ENCODE data around the gene NEB. TPM values are rescaled to one million over a fixed set of nuclear protein-coding genes. Genes with fewer than 3 reads are reported as not detected.
"Not testable (repeated sequence)": the region's sequence is repeated elsewhere in the genome, so short reads cannot be mapped to it uniquely, and the experiment has no call there.

The NEB gene
- total and polyA plus RNA-seq, 2 of the 4 experiments (the other 2 are of a cell fraction) = under 0.01 TPM; not detected in 1

- H3K4ac ChIP-seq (ENCODE audit: low read depth, low read length); in situ Hi-C loops (cut with MboI; ENCODE audit: low sequenced_read_pairs); H3K9me1 ChIP-seq (ENCODE audit: insufficient read depth, low read length); ATAC-seq (ENCODE audit: low read depth); H2BK20ac ChIP-seq (ENCODE audit: low read depth, low read length); H3K79me1 ChIP-seq (ENCODE audit: low read depth in 1 of 2, low read length in 2 of 2); H4K91ac ChIP-seq (ENCODE audit: insufficient read depth, low read depth, low read length); H3K27me3 ChIP-seq (ENCODE audit: control insufficient read depth, insufficient read depth, low read length); H4K20me1 ChIP-seq (ENCODE audit: insufficient read depth, low read length); BruUV-seq (replicated peaks); H3K4me1 ChIP-seq (ENCODE audit: control insufficient read depth, insufficient read depth, low read length); H2AK9ac ChIP-seq (replicated peaks; ENCODE audit: low read depth, low read length, poor library complexity); H2AK5ac ChIP-seq (ENCODE audit: low read depth, low read length); H2AFZ ChIP-seq (replicated peaks; ENCODE audit: low read length, poor library complexity); H3K36me3 ChIP-seq (ENCODE audit: control insufficient read depth, insufficient read depth, low read length); H2BK15ac ChIP-seq (ENCODE audit: low read depth, low read length); H3K56ac ChIP-seq (ENCODE audit: extremely low read depth, insufficient read depth, low read length); intact Hi-C loops (cut with micrococcal nuclease); H3K27ac ChIP-seq (ENCODE audit: insufficient read depth, low read length); H3K4me3 ChIP-seq (ENCODE audit: insufficient read depth, low read depth, low read length); H3K9me3 ChIP-seq (ENCODE audit: control insufficient read depth, insufficient read depth, low read length); H2BK5ac ChIP-seq (ENCODE audit: low read depth, low read length, poor library complexity, severe bottlenecking); H3K18ac ChIP-seq (ENCODE audit: low read depth, low read length); H3K23ac ChIP-seq (ENCODE audit: low read depth, low read length); DNase-seq; H2BK120ac ChIP-seq (ENCODE audit: low read depth, low read length); dilution Hi-C loops (cut with HindIII; ENCODE audit: low sequenced_read_pairs, unreplicated experiment); CTCF ChIA-PET; H4K8ac ChIP-seq (ENCODE audit: low read depth in 2 of 2, low read length in 2 of 2); H3K14ac ChIP-seq (replicated peaks; ENCODE audit: low read depth, low read length); H3K4me2 ChIP-seq (ENCODE audit: low read depth, low read length); H4K5ac ChIP-seq (ENCODE audit: low read depth, low read length); POLR2A ChIA-PET (ENCODE audit: unreplicated experiment); H3K9ac ChIP-seq (ENCODE audit: low read depth, low read length): not testable (repeated sequence)
Observed at GRCh38 chr2:151698134-151698533, 36.1 kb downstream of the NEB start.

All from IMR-90 (cell line).